Muscle of arm (tissue), 12 donors: ENCODE results near the gene TOP2A. TPM values are rescaled to one million over a fixed set of nuclear protein-coding genes. Genes with fewer than 3 reads are reported as not detected.

ENCODE experiments used
- polyA plus RNA-seq, 12 donors: library from polyadenylated mRNA; unstranded; fragments of 120-200 nt; gene quantifications; one replicate each; pipeline ENCODE4 v1.2.1, GENCODE V29; 2013; ENCODE audit not compliant: insufficient read length in 12 of 12

Gene TOP2A
- polyA plus RNA-seq, 12 donors, result 42.0 to 251 (median 81.6) TPM

Other genes with a start within 250 kb of the TOP2A start
- 10 to 100 TPM in 5 of 12 donors, 1 to 10 TPM in 6, not detected in 1; 4.4 to 25.8 (median 8.0) TPM for gene RAPGEFL1, start 240.4 kb downstream of the TOP2A start, polyA plus RNA-seq
- 10 to 100 TPM; 12.7 to 73.8 (median 16.8) TPM for gene WIPF2, start 198.6 kb downstream of the TOP2A start, polyA plus RNA-seq
- gene CDC6, start 130.0 kb downstream of the TOP2A start, polyA plus RNA-seq, result 10 to 100 TPM in 7 of 12 donors, 1 to 10 TPM in 4, not detected in 1; 7.5 to 17.4 (median 12.3) TPM
- gene RARA, start 108.7 kb downstream of the TOP2A start, polyA plus RNA-seq, result 10 to 100 TPM in 11 of 12 donors, not detected in 1; 43.8 to 85.4 (median 55.1) TPM
- under 1 TPM in 1 of 12 donors, not detected in 11; 0.26 TPM for gene GJD3, start 53.2 kb downstream of the TOP2A start, polyA plus RNA-seq
- gene IGFBP4, start 25.6 kb upstream of the TOP2A start, polyA plus RNA-seq, result 100 to 1,000 TPM in 11 of 12 donors, not detected in 1; 182 to 333 (median 234) TPM
- 1 to 10 TPM in 3 of 12 donors, under 1 TPM in 4, not detected in 5; 0.04 to 6.8 (median 0.15) TPM for gene TNS4, start 83.7 kb upstream of the TOP2A start, polyA plus RNA-seq
- gene CCR7, start 147.6 kb upstream of the TOP2A start, polyA plus RNA-seq, result 1 to 10 TPM in 2 of 12 donors, under 1 TPM in 8, not detected in 2; 0.18 to 3.5 (median 0.55) TPM
- gene SMARCE1, start 229.9 kb upstream of the TOP2A start, polyA plus RNA-seq, result 100 to 1,000 TPM in 11 of 12 donors, not detected in 1; 112 to 222 (median 136) TPM
- gene KRT222, start 247.3 kb upstream of the TOP2A start, polyA plus RNA-seq, result 1 to 10 TPM in 1 of 12 donors, under 1 TPM in 7, not detected in 4; 0.07 to 1.0 (median 0.19) TPM